PC-9 (cell line): Measurements from ENCODE around the gene CCDC70. TPM values are rescaled to one million over a fixed set of nuclear protein-coding genes. Genes with fewer than 3 reads are reported as not detected.

Source experiments
- BruUV-seq: library from RNA; stranded (reverse); fragments of 400-500 nt; replicated peaks from 2 replicates; lab custom pipeline; 2021; lab: Mats Ljungman, UMichigan
- CTCF ChIA-PET: fragments of 300-600 bp; sonication (Branson Sonifier 250); formaldehyde crosslinking; loops from one replicate; lab custom pipeline; 2022; ENCODE audit warnings: antibody characterized with exemption; lab: Charles Lee
- POLR2A ChIA-PET: fragments of 300-600 bp; sonication (Branson Sonifier 250); formaldehyde crosslinking; loops from one replicate; lab custom pipeline; 2022; ENCODE audit warnings: antibody characterized with exemption; ENCODE audit not compliant: unreplicated experiment; lab: Charles Lee
- DNase-seq, 2 experiments: peaks; one replicate each; pipeline versions ENCODE4 v3.0.0 to v3.0.0-alpha.2; 2015 to 2022; ENCODE audit warnings: mixed read lengths in 1 of 2
- H2AFZ ChIP-seq: fragments of 200-600 bp; sonication (generic); 2 replicates; pipeline ENCODE4 v1.8.1; 2017; ENCODE audit warnings: antibody characterized with exemption
- H3F3A ChIP-seq: fragments of 200-600 bp; sonication (generic); 2 replicates; pipeline ENCODE4 v1.8.1; 2017; ENCODE audit warnings: antibody characterized with exemption, mild to moderate bottlenecking, low read depth; ENCODE audit not compliant: insufficient read depth
- H3K27ac ChIP-seq: fragments of 200-600 bp; sonication (generic); 2 replicates; pipeline ENCODE4 v1.6.1; 2016; ENCODE audit warnings: mixed run types
- H3K27me3 ChIP-seq: fragments of 200-600 bp; sonication (generic); 2 replicates; pipeline ENCODE4 v1.6.1; 2016; ENCODE audit warnings: low read depth, mixed run types; ENCODE audit not compliant: insufficient read depth
- H3K36me3 ChIP-seq: fragments of 200-600 bp; sonication (generic); 2 replicates; pipeline ENCODE4 v1.6.1; 2016; ENCODE audit warnings: low read depth, mixed run types
- H3K4me1 ChIP-seq: fragments of 200-600 bp; sonication (generic); replicated peaks from 2 replicates; pipeline ENCODE4 v1.6.1; 2016; ENCODE audit warnings: mixed run types; ENCODE audit not compliant: insufficient read depth
- H3K4me2 ChIP-seq: fragments of 200-600 bp; sonication (generic); 2 replicates; pipeline ENCODE4 v1.6.1; 2017; ENCODE audit warnings: mixed run types
- H3K4me3 ChIP-seq: fragments of 200-600 bp; sonication (generic); 2 replicates; pipeline ENCODE4 v1.6.1; 2016; ENCODE audit warnings: mixed run types
- H3K79me2 ChIP-seq: fragments of 200-600 bp; sonication (generic); 2 replicates; pipeline ENCODE4 v1.6.1; 2017; ENCODE audit warnings: low read depth, mixed run types
- H3K9me2 ChIP-seq: fragments of 200-600 bp; sonication (generic); 2 replicates; pipeline ENCODE4 v1.8.1; 2017; ENCODE audit warnings: mild to moderate bottlenecking; ENCODE audit not compliant: insufficient read depth
- H3K9me3 ChIP-seq: fragments of 200-600 bp; sonication (generic); 2 replicates; pipeline ENCODE4 v1.8.1; 2016; ENCODE audit warnings: low read depth; ENCODE audit not compliant: insufficient read depth
- H4K20me1 ChIP-seq: fragments of 200-600 bp; sonication (generic); 2 replicates; pipeline ENCODE4 v1.8.1; 2017; ENCODE audit not compliant: insufficient read depth
- CTCF ChIP-seq: fragments of 200-600 bp; sonication (generic); conservative IDR thresholded peaks from 2 replicates; pipeline ENCODE4 v1.6.1; 2017; ENCODE audit warnings: mixed run types, antibody characterized with exemption, mild to moderate bottlenecking, moderate library complexity
- EZH2 ChIP-seq: fragments of 200-600 bp; sonication (generic); IDR thresholded peaks from 2 replicates; pipeline ENCODE4 v1.8.0; 2017; ENCODE audit warnings: antibody characterized with exemption, low read depth
- intact Hi-C: fragments of 100-400 bp; cut with micrococcal nuclease; formaldehyde crosslinking; loops from one replicate; pipeline ENCODE4 v1.10.0; 2022; ENCODE audit not compliant: unreplicated experiment
- total RNA-seq: library from RNA; stranded (reverse); gene quantifications from 2 replicates; pipeline ENCODE4 v1.2.3, GENCODE V29; 2021

The CCDC70 gene
- total RNA-seq, 1 experiment from 2014 or later = not detected

GRCh38 chr13:51865838-51866237 is 4.1 kb downstream of the CCDC70 start:
- H3K4me1 ChIP-seq = no peaks in the 10 kb centered on the region
- no peaks in the 10 kb centered on the region for H3K79me2 ChIP-seq
- no peaks in the 10 kb centered on the region for H3F3A ChIP-seq
- TF ChIP-seq EZH2 (no peak), CTCF (no peak)
- DNase-seq = no peak
- H2AFZ ChIP-seq = no peak overlapping the region
- POLR2A ChIA-PET = no interaction called here
- intact Hi-C loops = no loop called here
- H3K27ac ChIP-seq = no peak overlapping the region
- H3K9me3 ChIP-seq = no peaks in the 10 kb centered on the region
- H3K4me2 ChIP-seq = no peak overlapping the region
- no peak overlapping the region for H3K4me3 ChIP-seq
- H3K36me3 ChIP-seq = no peaks in the 10 kb centered on the region
- no peaks in the 10 kb centered on the region for H3K9me2 ChIP-seq
- BruUV-seq = no TSS peak
- no peaks in the 10 kb centered on the region for H4K20me1 ChIP-seq
- CTCF ChIA-PET = no interaction called here
- H3K27me3 ChIP-seq = peaks cover 56% of the 10 kb centered on the region

- no peak for DNase-seq
- intact Hi-C loops = no loop called here
- Histone ChIP-seq H3K4me2 (no peak overlapping the region), H3K4me3 (no peak overlapping the region), H3K27ac (no peak overlapping the region), H2AFZ (no peak overlapping the region), H3K36me3 (no peaks in the 10 kb centered on the region), H3K9me3 (no peaks in the 10 kb centered on the region), H3F3A (no peaks in the 10 kb centered on the region), H3K27me3 (peaks cover 57% of the 10 kb centered on the region), H3K79me2 (no peaks in the 10 kb centered on the region), H4K20me1 (no peaks in the 10 kb centered on the region), H3K9me2 (no peaks in the 10 kb centered on the region), H3K4me1 (no peaks in the 10 kb centered on the region)
- ChIA-PET POLR2A (no interaction called here), CTCF (no interaction called here)
- TF ChIP-seq EZH2 (no peak), CTCF (no peak)
- no TSS peak for BruUV-seq
Measured at GRCh38 chr13:51867062-51867461, 5.3 kb downstream of the CCDC70 start.

- POLR2A ChIA-PET = no interaction called here
- H3F3A ChIP-seq = no peaks in the 10 kb centered on the region
- no peak overlapping the region for H3K4me2 ChIP-seq
- peaks cover 54% of the 10 kb centered on the region for H3K27me3 ChIP-seq
- CTCF ChIA-PET = no interaction called here
- no peaks in the 10 kb centered on the region for H3K36me3 ChIP-seq
- no peak for TF ChIP-seq CTCF
- no peak for TF ChIP-seq EZH2
- no TSS peak for BruUV-seq
- no peaks in the 10 kb centered on the region for H3K9me3 ChIP-seq
- no peaks in the 10 kb centered on the region for H4K20me1 ChIP-seq
- H2AFZ ChIP-seq = no peak overlapping the region
- no peak overlapping the region for H3K27ac ChIP-seq
- no peak for DNase-seq
- H3K9me2 ChIP-seq = no peaks in the 10 kb centered on the region
- H3K79me2 ChIP-seq = no peaks in the 10 kb centered on the region
- H3K4me3 ChIP-seq = no peak overlapping the region
- no peaks in the 10 kb centered on the region for H3K4me1 ChIP-seq
- intact Hi-C loops = no loop called here
Measured at GRCh38 chr13:51869916-51870315, 8.1 kb downstream of the CCDC70 start.
